Effector CD4-positive, alpha-beta T cell (primary cell): Measurements from ENCODE around the gene ZFP90.
A peak's percentile ranks its signal among the peaks of the same experiment; 100 is the strongest.
"Not testable (repeated sequence)": the region's sequence is repeated elsewhere in the genome, so short reads cannot be mapped to it uniquely, and the experiment has no call there.

ENCODE experiments used
- DNase-seq: peaks from one replicate; pipeline ENCODE4 v3.0.0-alpha.2; 2020
- total RNA-seq: gene quantifications from one replicate; lab custom pipeline; 2026; lab: John Stamatoyannopoulos, UW

The ZFP90 gene
- 42.2 reads per million, percentile 65 among the genes with 10 or more reads in this experiment for total RNA-seq

GRCh38 chr16:68538880-68539701 is at the start of gene ZFP90:
TSS of gene ZFP90 (plus strand) at chr16:68539291. CDS start at chr16:68539793, 502 bp downstream.
- DNase-seq, result peak; percentile 77

GRCh38 chr16:68490358-68490757 is 48.7 kb upstream of the ZFP90 start:
- no peak for DNase-seq

GRCh38 chr16:68490829-68491575 is 48.1 kb upstream of the ZFP90 start:
- no peak for DNase-seq

- DNase-seq, result no peak
Measured at GRCh38 chr16:68491576-68491950, 47.5 kb upstream of the ZFP90 start.

GRCh38 chr16:68492151-68492542 is 46.9 kb upstream of the ZFP90 start:
- DNase-seq, result no peak

- DNase-seq, result no peak
Measured at GRCh38 chr16:68492543-68493411, 46.3 kb upstream of the ZFP90 start.

GRCh38 chr16:68493412-68494070 is 45.5 kb upstream of the ZFP90 start:
- DNase-seq, result no peak

- DNase-seq, result not testable (repeated sequence)
Measured at GRCh38 chr16:68494261-68494660, 44.8 kb upstream of the ZFP90 start.

GRCh38 chr16:68496689-68497088 is 42.4 kb upstream of the ZFP90 start:
- no peak for DNase-seq

GRCh38 chr16:68499006-68499405 is 40.1 kb upstream of the ZFP90 start:
- DNase-seq, result no peak

- no peak for DNase-seq
Measured at GRCh38 chr16:68503334-68503733, 35.8 kb upstream of the ZFP90 start.

GRCh38 chr16:68504066-68504465 is 35.0 kb upstream of the ZFP90 start:
- no peak for DNase-seq

GRCh38 chr16:68506331-68507053 is 32.6 kb upstream of the ZFP90 start:
- DNase-seq, result no peak

GRCh38 chr16:68508013-68508412 is 31.1 kb upstream of the ZFP90 start:
- DNase-seq, result no peak

GRCh38 chr16:68508641-68509240 is 30.4 kb upstream of the ZFP90 start:
- DNase-seq, result no peak

GRCh38 chr16:68509381-68509780 is 29.7 kb upstream of the ZFP90 start:
- DNase-seq, result no peak

- DNase-seq, result no peak
Measured at GRCh38 chr16:68510775-68511174, 28.3 kb upstream of the ZFP90 start.

- DNase-seq, result no peak
Measured at GRCh38 chr16:68512183-68512582, 26.9 kb upstream of the ZFP90 start.

- DNase-seq, result no peak
Measured at GRCh38 chr16:68512742-68513141, 26.3 kb upstream of the ZFP90 start.

GRCh38 chr16:68514511-68514910 is 24.6 kb upstream of the ZFP90 start:
- DNase-seq, result no peak

GRCh38 chr16:68517606-68518166 is 21.4 kb upstream of the ZFP90 start:
- DNase-seq, result no peak
